HG02938 (cell line): ENCODE results near the gene NCK2.
A peak's percentile ranks its signal among the peaks of the same experiment; 100 is the strongest.

ENCODE experiments used
- ATAC-seq: cut with Tn5 transposase; IDR thresholded peaks from one replicate; pipeline ENCODE4 v1.9.1; 2021; ENCODE audit warnings: mild to moderate bottlenecking, moderate library complexity; ENCODE audit not compliant: unreplicated experiment

NCK2 gene

GRCh38 chr2:105789745-105790460, 45.2 kb downstream of the NCK2 start:
- peak; percentile 49 for ATAC-seq

GRCh38 chr2:105790461-105791149, 45.9 kb downstream of the NCK2 start:
- peak; percentile 8 for ATAC-seq

- no peak for ATAC-seq
These were observed 46.5 kb downstream of the NCK2 start for GRCh38 chr2:105791229-105791628.

- ATAC-seq = no peak
These were observed 47.8 kb downstream of the NCK2 start for GRCh38 chr2:105792561-105792960.

GRCh38 chr2:105793196-105793975, 48.7 kb downstream of the NCK2 start:
- no peak for ATAC-seq

GRCh38 chr2:105794926-105795574, 50.3 kb downstream of the NCK2 start:
- no peak for ATAC-seq

- ATAC-seq = no peak
These were observed 50.8 kb downstream of the NCK2 start for GRCh38 chr2:105795575-105795934.

GRCh38 chr2:105796131-105796638, 51.5 kb downstream of the NCK2 start:
- no peak for ATAC-seq

- no peak for ATAC-seq
These were observed 52.1 kb downstream of the NCK2 start for GRCh38 chr2:105796791-105797190.

GRCh38 chr2:105797298-105797819, 52.6 kb downstream of the NCK2 start:
- ATAC-seq = peak; percentile 45

- ATAC-seq = no peak
These were observed 53.9 kb downstream of the NCK2 start for GRCh38 chr2:105798595-105798994.

GRCh38 chr2:105800036-105800713, 55.5 kb downstream of the NCK2 start:
- ATAC-seq = no peak

GRCh38 chr2:105800953-105801635, 56.4 kb downstream of the NCK2 start:
- ATAC-seq = no peak

- no peak for ATAC-seq
These were observed 57.2 kb downstream of the NCK2 start for GRCh38 chr2:105801961-105802360.

- ATAC-seq = peak; percentile 46
These were observed 57.9 kb downstream of the NCK2 start for GRCh38 chr2:105802587-105802986.

- ATAC-seq = peak; percentile 30
These were observed 58.6 kb downstream of the NCK2 start for GRCh38 chr2:105803337-105803736.

GRCh38 chr2:105803773-105804172, 59.1 kb downstream of the NCK2 start:
- ATAC-seq = no peak

- ATAC-seq = no peak
These were observed 59.6 kb downstream of the NCK2 start for GRCh38 chr2:105804266-105804665.

- no peak for ATAC-seq
These were observed 62.3 kb downstream of the NCK2 start for GRCh38 chr2:105806996-105807395.
